HCT116 (cell line): ENCODE measurements around the gene CNKSR3. TPM values are rescaled to one million over a fixed set of nuclear protein-coding genes. Genes with fewer than 3 reads are reported as not detected.

Experiments used
- ATAC-seq: fragments of 200-7000 bp; cut with Tn5 transposase; 2 replicates; pipeline ENCODE4 v1.9.1; 2020; ENCODE audit warnings: mild to moderate bottlenecking, moderate library complexity
- BruUV-seq: library from RNA; stranded (reverse); fragments of 400-500 nt; replicated peaks from 2 replicates; lab custom pipeline; 2021; lab: Mats Ljungman, UMichigan
- CTCF ChIA-PET: fragments of 300-600 bp; sonication (Branson Sonifier 250); formaldehyde crosslinking; loops from one replicate; lab custom pipeline; 2021; ENCODE audit warnings: antibody characterized with exemption; lab: Charles Lee
- POLR2A ChIA-PET: fragments of 300-600, 350-600 bp; sonication (Branson Sonifier 250); formaldehyde crosslinking; loops from one replicate; lab custom pipeline; 2021; ENCODE audit warnings: antibody characterized with exemption; lab: Charles Lee
- RAD21 ChIA-PET, 2 experiments: fragments of 300-600 bp; sonication (Branson Sonifier 250); formaldehyde crosslinking; loops; one replicate each; lab custom pipeline; 2023; ENCODE audit warnings: low total read pairs in 2 of 2; ENCODE audit not compliant: uncharacterized antibody in 2 of 2, unreplicated experiment in 2 of 2, low non-redundant PET in 1 of 2; lab: Charles Lee
- DNase-seq: peaks from one replicate; pipeline ENCODE4 v3.0.0-alpha.2; 2010; ENCODE audit warnings: low read depth, low spot score
- H2AFZ ChIP-seq: fragments of 200-600 bp; shearing (Covaris generic), sonication (generic); 2 replicates; pipeline ENCODE4 v1.6.1; 2017; ENCODE audit warnings: low read depth, mixed run types, mixed read lengths, antibody characterized with exemption, low read length; ENCODE audit not compliant: poor library complexity, severe bottlenecking
- H3K27ac ChIP-seq: 2 replicates; pipeline ENCODE4 v1.5.1; 2012; ENCODE audit warnings: low read depth, low read length
- H3K27me3 ChIP-seq: fragments of 200-600 bp; sonication (generic); 2 replicates; pipeline ENCODE4 v1.6.1; 2016; ENCODE audit warnings: mixed run types, low read length, mixed read lengths; ENCODE audit not compliant: insufficient read depth
- H3K36me3 ChIP-seq, 2 experiments: fragments of 200-500 bp in 1 of 2; fragments of 200-600 bp in 1 of 2; sonication (Bioruptor generic) in 1 of 2; sonication (generic) in 1 of 2; 2 replicates each; pipeline versions ENCODE4 v1.5.1 to v1.6.1; 2014 to 2016; ENCODE audit warnings: low read length in 2 of 2, inconsistent platforms in 1 of 2, mixed read lengths in 1 of 2, mixed run types in 1 of 2; ENCODE audit not compliant: insufficient read depth in 2 of 2, control insufficient read depth in 1 of 2
- H3K4me1 ChIP-seq, 2 experiments: fragments of 200-600 bp in 1 of 2; sonication (generic) in 1 of 2; 2 replicates each; pipeline versions ENCODE4 v1.5.1 to v1.6.1; 2012 to 2017; ENCODE audit warnings: low read length in 2 of 2, inconsistent platforms in 1 of 2, mild to moderate bottlenecking in 1 of 2, mixed read lengths in 1 of 2, mixed run types in 1 of 2, moderate library complexity in 1 of 2; ENCODE audit not compliant: insufficient read depth in 2 of 2, control insufficient read depth in 1 of 2
- H3K4me2 ChIP-seq: fragments of 200-600 bp; sonication (generic); 2 replicates; pipeline ENCODE4 v1.6.1; 2017; ENCODE audit warnings: mixed run types, low read length, mixed read lengths
- H3K4me3 ChIP-seq, 2 experiments: fragments of 200-600 bp in 1 of 2; sonication (generic) in 1 of 2; replicated peaks in 1 of 2; 2 replicates each; pipeline ENCODE4 v1.5.1; 2011 to 2016; ENCODE audit warnings: low read length in 2 of 2, control low read depth in 1 of 2, low read depth in 1 of 2, mild to moderate bottlenecking in 1 of 2, mixed read lengths in 1 of 2, mixed run types in 1 of 2
- H3K79me2 ChIP-seq: fragments of 200-600 bp; sonication (generic); 2 replicates; pipeline ENCODE4 v1.6.1; 2017; ENCODE audit warnings: mild to moderate bottlenecking, mixed run types, low read length, moderate library complexity, mixed read lengths; ENCODE audit not compliant: insufficient read depth
- H3K9ac ChIP-seq: fragments of 200-600 bp; sonication (generic); 2 replicates; pipeline ENCODE4 v1.6.1; 2016; ENCODE audit warnings: low read length, mixed read lengths
- H3K9me2 ChIP-seq: fragments of 200-600 bp; sonication (generic), shearing (Covaris generic); 2 replicates; pipeline ENCODE4 v1.6.1; 2017; ENCODE audit warnings: mixed run types, mild to moderate bottlenecking, moderate library complexity; ENCODE audit not compliant: insufficient read depth
- H3K9me3 ChIP-seq, 2 experiments: fragments of 200-500 bp in 1 of 2; fragments of 200-600 bp in 1 of 2; sonication (Bioruptor generic) in 1 of 2; sonication (generic) in 1 of 2; 2 replicates each; pipeline ENCODE4 v1.6.1; 2014 to 2017; ENCODE audit warnings: low read length in 2 of 2, mixed read lengths in 2 of 2, inconsistent platforms in 1 of 2, low read depth in 1 of 2, mild to moderate bottlenecking in 1 of 2, mixed run types in 1 of 2, moderate library complexity in 1 of 2; ENCODE audit not compliant: control insufficient read depth in 1 of 2, insufficient read depth in 1 of 2
- H4K20me1 ChIP-seq: fragments of 200-600 bp; sonication (generic), shearing (Covaris generic); 2 replicates; pipeline ENCODE4 v1.6.1; 2017; ENCODE audit warnings: mixed run types, mild to moderate bottlenecking, moderate library complexity; ENCODE audit not compliant: insufficient read depth
- ATF3 ChIP-seq: IDR thresholded peaks from 2 replicates; pipeline ENCODE4 v1.6.1; 2012
- CTCF ChIP-seq, 3 experiments: fragments of 200-600 bp in 1 of 3; sonication (generic) in 1 of 3; IDR thresholded peaks in 2 of 3; conservative IDR thresholded peaks in 1 of 3; 2 replicates each; pipeline ENCODE4 v1.5.1; 2012 to 2017; ENCODE audit warnings: low read depth in 2 of 3, low read length in 2 of 3, antibody characterized with exemption in 1 of 3, borderline replicate concordance in 1 of 3, control low read depth in 1 of 3, mild to moderate bottlenecking in 1 of 3, mixed read lengths in 1 of 3, mixed run types in 1 of 3, moderate library complexity in 1 of 3; ENCODE audit not compliant: insufficient read depth in 1 of 3
- EGR1 ChIP-seq: IDR thresholded peaks from 2 replicates; pipeline ENCODE4 v1.6.1; 2012; ENCODE audit warnings: low read depth
- ELF1 ChIP-seq: IDR thresholded peaks from 2 replicates; pipeline ENCODE4 v1.6.1; 2012; ENCODE audit warnings: low read depth, borderline replicate concordance
- EZH2phosphoT487 ChIP-seq: fragments of 200-600 bp; IDR thresholded peaks from 2 replicates; pipeline ENCODE4 v1.6.1; 2018; ENCODE audit warnings: antibody characterized with exemption, borderline replicate concordance
- JUND ChIP-seq: IDR thresholded peaks from 2 replicates; pipeline ENCODE4 v1.6.1; 2012
- MAX ChIP-seq: IDR thresholded peaks from 2 replicates; pipeline ENCODE4 v1.6.1; 2012
- POLR2AphosphoS5 ChIP-seq: IDR thresholded peaks from 2 replicates; pipeline ENCODE4 v1.6.1; 2011; ENCODE audit warnings: mild to moderate bottlenecking, low read depth, low read length, moderate library complexity
- RAD21 ChIP-seq: IDR thresholded peaks from 2 replicates; pipeline ENCODE4 v1.6.1; 2012; ENCODE audit warnings: low read depth, mild to moderate bottlenecking
- REST ChIP-seq: IDR thresholded peaks from 2 replicates; pipeline ENCODE4 v1.6.1; 2012; ENCODE audit warnings: low read depth
- SP1 ChIP-seq: IDR thresholded peaks from 2 replicates; pipeline ENCODE4 v1.6.1; 2012; ENCODE audit warnings: low read depth
- SRF ChIP-seq: IDR thresholded peaks from 2 replicates; pipeline ENCODE4 v1.6.1; 2012; ENCODE audit warnings: low read depth
- TCF7L2 ChIP-seq: IDR thresholded peaks from 2 replicates; pipeline ENCODE4 v1.7.0; 2011; ENCODE audit warnings: borderline replicate concordance, inconsistent platforms; ENCODE audit not compliant: insufficient read depth, insufficient read length; ENCODE audit errors: extremely low read depth
- ZBTB33 ChIP-seq: IDR thresholded peaks from 2 replicates; pipeline ENCODE4 v1.6.1; 2011; ENCODE audit warnings: mild to moderate bottlenecking, low read length, moderate library complexity; ENCODE audit not compliant: insufficient replicate concordance; ENCODE audit errors: extremely low read depth
- ZNF274 ChIP-seq: fragments of 200-500 bp; sonication (Bioruptor generic); IDR thresholded peaks from 2 replicates; pipeline ENCODE4 v1.6.1; 2014; ENCODE audit warnings: mild to moderate bottlenecking, low read depth, low read length, inconsistent platforms
- intact Hi-C: fragments of 100-400 bp; cut with micrococcal nuclease; formaldehyde crosslinking; loops from 2 replicates; pipeline ENCODE4 v1.10.0; 2022
- total RNA-seq: library from RNA; stranded (reverse); gene quantifications from one replicate; pipeline ENCODE4 v1.2.1, GENCODE V29; 2021; ENCODE audit not compliant: unreplicated experiment

Gene CNKSR3
- total RNA-seq, 1 experiment from 2014 or later: 15.4 TPM

GRCh38 chr6:154390034-154390433 is 120.5 kb downstream of the CNKSR3 start:
- no peaks in the 10 kb centered on the region for H3K79me2 ChIP-seq
- no peak overlapping the region for H3K9ac ChIP-seq
- BruUV-seq: no TSS peak
- ChIA-PET RAD21 (no interaction called here), POLR2A (no interaction called here), CTCF (no interaction called here)
- TF ChIP-seq REST (no peak), EZH2phosphoT487 (no peak), ELF1 (no peak), ZNF274 (no peak), POLR2AphosphoS5 (no peak), RAD21 (no peak), ATF3 (no peak), CTCF (IDR thresholded peaks at IDR 0.05 in 2 of 3, conservative IDR thresholded peaks at IDR 0.05 in 1 of 3; ENCODE audit: borderline replicate concordance in 1 of 3, insufficient read depth in 1 of 3, low read depth in 2 of 3, low read length in 2 of 3) (no peak), ZBTB33 (no peak), SRF (no peak), MAX (no peak), SP1 (no peak), TCF7L2 (no peak), JUND (no peak), EGR1 (no peak)
- no peaks in the 10 kb centered on the region for H3K27me3 ChIP-seq
- H3K27ac ChIP-seq: no peak overlapping the region
- no peaks in the 10 kb centered on the region; a peak in 1 of 4 replicates for H3K9me3 ChIP-seq
- H3K4me3 ChIP-seq: no peak overlapping the region
- H4K20me1 ChIP-seq: no peaks in the 10 kb centered on the region
- no peak for DNase-seq
- no peaks in the 10 kb centered on the region for H3K36me3 ChIP-seq
- peaks cover 5 to 15% of the 10 kb centered on the region in 2 experiments; a peak in 3 of 4 replicates for H3K4me1 ChIP-seq
- no peak overlapping the region for H3K4me2 ChIP-seq
- no peak overlapping the region for H2AFZ ChIP-seq
- ATAC-seq: no peak
- H3K9me2 ChIP-seq: no peaks in the 10 kb centered on the region
- intact Hi-C loops: no loop called here
